Skin of body (tissue), 2 donors: ENCODE data around the gene NCMAP. TPM values are rescaled to one million over a fixed set of nuclear protein-coding genes. Genes with fewer than 3 reads are reported as not detected.

ENCODE experiments used
- small RNA-seq: library from RNA; depleted of rRNA; stranded (forward); fragments of <200 nt; gene quantifications from one replicate; pipeline ENCODE3, GENCODE V24; 2014; ENCODE audit warnings: low replicate concordance
- total RNA-seq: library from RNA; depleted of rRNA; stranded (reverse); fragments of >200 nt; gene quantifications from one replicate; pipeline ENCODE4 v1.2.3, GENCODE V29; 2014

The NCMAP gene
- total RNA-seq, 1 donor from 2014 or later, result 0.49 TPM

Small RNAs within 50 kb of the gene (small RNA-seq; reads per million reads assigned to genes)
- gene RF00019, result not detected

Other genes starting within 250 kb of the NCMAP start
- gene GRHL3, start 236.7 kb upstream of the NCMAP start, total RNA-seq, result 35.8 TPM
- 2.7 TPM for gene STPG1, start 142.3 kb upstream of the NCMAP start, total RNA-seq
- 12.0 TPM for gene NIPAL3, start 140.3 kb upstream of the NCMAP start, total RNA-seq
- 10.7 TPM for gene RCAN3, start 53.3 kb upstream of the NCMAP start, total RNA-seq
- gene SRRM1, start 87.2 kb downstream of the NCMAP start, total RNA-seq, result 64.9 TPM
- 171 TPM for gene CLIC4, start 189.4 kb downstream of the NCMAP start, total RNA-seq